HG02970 (cell line): ENCODE measurements around the gene SPATA20.

Source experiments
- ATAC-seq: cut with Tn5 transposase; IDR thresholded peaks from one replicate; pipeline ENCODE4 v1.9.1; 2021; ENCODE audit warnings: mild to moderate bottlenecking, moderate library complexity, moderate number of reproducible peaks; ENCODE audit not compliant: unreplicated experiment, low FRiP score

SPATA20 gene

DNA sequence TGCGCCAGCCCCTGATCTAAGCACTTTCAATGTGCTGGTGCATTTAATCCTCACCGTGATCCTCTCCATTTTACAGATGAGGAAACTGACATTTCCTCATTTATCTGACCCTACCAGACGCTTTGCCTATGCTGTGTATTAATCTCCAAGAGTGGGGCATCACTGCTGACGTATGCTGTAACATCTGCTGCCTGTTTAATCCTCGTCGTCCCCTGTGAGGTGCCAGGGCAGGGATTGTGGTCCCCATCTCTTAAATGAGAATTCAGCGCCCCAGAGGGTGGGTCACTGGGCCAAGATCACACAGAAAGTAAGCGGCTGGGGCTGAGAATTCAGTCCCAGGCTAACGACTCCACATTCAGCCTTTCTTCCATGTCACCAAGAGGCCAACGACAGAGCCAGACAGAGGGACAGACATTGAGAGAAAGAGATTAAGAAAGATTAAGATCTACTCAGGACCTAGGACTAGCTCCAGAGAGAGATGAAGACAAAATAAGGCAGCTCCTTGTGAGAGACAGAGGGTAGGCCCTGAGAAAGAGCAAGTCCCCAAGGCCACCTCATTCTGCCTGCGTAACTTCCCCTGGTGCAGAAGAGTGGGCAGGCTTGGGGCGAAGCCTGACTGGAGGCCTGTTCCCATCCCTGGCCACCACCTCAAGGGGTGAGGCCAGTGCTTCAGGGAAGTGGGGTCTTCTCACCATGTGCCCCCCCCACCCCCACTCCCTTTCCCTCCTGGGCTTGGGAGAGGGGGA lies 27.1 kb downstream of the SPATA20 start:
- ATAC-seq: no peak

DNA sequence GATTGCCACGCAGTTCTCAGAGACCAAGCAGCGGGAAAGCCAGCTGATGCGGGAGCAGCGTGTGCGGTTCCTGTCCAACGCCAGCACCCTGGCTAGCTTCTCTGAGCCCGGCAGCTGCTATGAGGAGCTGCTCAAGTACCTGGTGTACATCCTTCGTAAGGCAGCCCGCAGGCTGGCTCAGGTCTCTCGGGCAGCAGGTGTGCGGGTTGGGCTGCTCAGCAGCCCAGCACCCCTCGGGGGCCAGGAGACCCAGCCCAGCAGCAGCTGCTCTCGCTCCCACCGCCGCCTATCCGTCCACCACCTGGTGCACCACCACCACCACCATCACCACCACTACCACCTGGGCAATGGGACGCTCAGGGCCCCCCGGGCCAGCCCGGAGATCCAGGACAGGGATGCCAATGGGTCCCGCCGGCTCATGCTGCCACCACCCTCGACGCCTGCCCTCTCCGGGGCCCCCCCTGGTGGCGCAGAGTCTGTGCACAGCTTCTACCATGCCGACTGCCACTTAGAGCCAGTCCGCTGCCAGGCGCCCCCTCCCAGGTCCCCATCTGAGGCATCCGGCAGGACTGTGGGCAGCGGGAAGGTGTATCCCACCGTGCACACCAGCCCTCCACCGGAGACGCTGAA lies 28.7 kb downstream of the SPATA20 start:
- no peak for ATAC-seq

DNA sequence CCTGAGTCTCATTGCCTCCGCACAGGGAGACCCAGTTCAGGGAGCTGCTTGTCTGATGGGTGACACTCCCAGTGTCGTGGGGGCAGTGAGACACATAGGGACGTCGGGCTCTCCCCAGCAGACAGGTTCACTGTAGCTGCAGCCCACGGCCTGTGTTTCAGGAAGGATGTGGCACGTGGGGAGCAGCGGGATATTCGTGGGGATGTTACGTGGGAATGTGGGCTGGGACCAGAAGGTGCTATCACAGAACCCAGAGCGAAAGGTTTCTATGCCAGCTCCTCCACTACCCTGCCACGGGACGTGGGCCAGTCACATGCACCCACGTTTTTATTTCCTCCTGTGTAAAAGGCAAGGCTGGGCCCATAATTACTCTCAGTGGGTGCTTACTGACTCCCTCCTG lies 29.9 kb downstream of the SPATA20 start:
- no peak for ATAC-seq

DNA sequence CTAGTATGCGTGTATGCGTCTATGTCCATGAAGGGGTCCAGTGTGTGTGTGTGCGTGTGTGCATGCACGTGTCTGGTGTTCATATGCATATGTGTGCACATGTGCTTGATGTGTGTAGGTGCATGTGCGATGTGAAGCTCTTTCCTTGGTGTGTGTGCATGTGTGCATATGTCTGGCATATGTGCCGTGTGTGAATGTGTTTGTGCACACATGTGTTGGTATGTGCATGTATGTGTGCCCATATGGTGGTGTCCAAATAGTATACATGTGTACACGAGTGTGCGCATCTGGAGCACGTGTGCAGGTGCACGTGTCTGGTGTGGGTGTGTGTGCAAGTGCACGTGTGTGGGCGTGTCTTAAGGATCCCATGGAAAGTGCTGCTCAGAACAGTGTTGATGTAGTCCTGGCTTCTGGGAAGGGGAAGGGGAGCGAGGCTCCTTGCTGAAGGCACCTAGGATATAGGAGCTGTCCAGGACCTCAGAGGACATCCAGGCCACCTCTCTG lies 30.5 kb downstream of the SPATA20 start:
- no peak for ATAC-seq

DNA sequence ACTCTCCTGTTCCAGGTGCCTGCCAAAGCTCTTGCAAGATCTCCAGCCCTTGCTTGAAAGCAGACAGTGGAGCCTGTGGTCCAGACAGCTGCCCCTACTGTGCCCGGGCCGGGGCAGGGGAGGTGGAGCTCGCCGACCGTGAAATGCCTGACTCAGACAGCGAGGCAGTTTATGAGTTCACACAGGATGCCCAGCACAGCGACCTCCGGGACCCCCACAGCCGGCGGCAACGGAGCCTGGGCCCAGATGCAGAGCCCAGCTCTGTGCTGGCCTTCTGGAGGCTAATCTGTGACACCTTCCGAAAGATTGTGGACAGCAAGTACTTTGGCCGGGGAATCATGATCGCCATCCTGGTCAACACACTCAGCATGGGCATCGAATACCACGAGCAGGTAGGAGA lies 31.2 kb downstream of the SPATA20 start:
- no peak for ATAC-seq

DNA sequence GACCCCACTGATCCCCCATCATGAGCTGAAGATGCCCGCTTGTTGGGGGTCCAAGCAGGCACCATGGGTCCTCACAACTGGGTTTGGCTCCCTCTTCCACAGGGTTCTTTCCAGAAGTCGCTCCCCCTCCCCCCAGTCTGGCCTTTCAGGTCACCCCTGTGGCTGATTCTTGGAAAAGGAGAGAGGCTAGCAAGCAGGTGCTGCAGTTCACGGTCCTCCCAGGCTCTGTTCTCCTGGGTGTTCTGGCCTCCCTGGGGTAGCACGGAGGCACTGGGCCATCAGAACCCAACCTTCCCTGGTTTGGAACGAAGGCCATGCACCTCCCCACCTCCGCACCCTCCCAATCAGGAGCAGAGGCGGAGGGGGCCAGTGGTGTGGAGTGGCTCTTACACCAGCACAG lies 32.4 kb downstream of the SPATA20 start:
- ATAC-seq: no peak

DNA sequence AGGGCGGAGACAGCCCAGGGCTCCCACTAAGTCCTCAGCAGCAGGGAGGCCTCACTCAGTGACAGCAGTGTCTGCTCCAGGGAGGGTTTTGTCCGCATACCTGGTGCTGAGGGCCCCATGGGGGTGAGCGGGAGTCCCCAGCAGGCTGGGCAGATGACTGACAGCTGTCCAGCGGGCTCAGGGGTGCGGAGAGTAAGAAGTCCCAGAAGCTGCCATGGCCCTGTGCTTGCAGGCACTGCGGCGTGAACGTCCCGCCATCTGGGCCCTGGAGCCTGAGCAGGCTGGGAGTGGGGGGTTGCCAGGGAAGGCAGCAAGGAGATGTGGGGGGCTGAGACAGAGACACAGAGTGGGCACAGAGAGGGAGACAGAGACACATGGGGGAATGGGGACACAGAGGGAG lies 33.7 kb downstream of the SPATA20 start:
- no peak for ATAC-seq

DNA sequence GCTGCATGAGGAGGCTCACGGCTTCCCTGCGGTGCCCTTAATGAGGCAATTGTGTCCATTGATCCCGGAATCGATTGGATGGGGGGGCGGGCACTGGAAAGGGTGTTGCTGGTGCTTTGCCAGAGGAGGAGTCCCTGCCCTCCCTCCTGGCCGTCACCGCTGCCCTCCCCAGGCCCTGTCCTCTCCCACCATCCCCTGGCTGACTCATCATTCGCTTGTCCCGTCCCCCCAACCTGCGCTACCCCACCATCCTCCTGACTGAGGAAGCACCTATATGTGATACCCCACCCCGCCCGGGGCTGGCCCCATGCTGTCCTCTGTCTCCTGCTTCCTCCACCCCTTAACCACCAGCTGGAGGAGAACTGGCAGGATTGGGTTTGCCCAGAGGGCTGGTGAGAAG lies 34.3 kb downstream of the SPATA20 start:
- ATAC-seq: no peak

DNA sequence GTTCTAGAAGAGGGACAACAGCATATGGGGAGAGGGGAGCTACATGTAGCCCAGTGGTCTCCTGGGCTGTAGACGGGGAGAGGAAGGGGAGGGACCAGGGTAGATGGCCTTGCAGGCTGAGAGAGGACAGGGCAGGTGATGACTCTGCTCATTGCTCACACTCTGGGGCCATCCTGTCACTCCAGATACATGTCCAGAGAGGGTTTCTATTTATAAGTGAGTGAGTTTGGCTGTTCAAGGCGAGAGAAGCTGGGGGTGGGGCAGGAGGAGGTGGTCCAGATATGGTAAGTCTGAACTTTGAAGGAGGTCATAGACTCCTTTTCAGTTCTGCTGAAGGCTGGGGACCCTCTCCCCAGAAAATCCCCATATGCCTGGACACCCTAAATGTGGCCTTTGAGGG lies 35.8 kb downstream of the SPATA20 start:
- ATAC-seq: no peak

DNA sequence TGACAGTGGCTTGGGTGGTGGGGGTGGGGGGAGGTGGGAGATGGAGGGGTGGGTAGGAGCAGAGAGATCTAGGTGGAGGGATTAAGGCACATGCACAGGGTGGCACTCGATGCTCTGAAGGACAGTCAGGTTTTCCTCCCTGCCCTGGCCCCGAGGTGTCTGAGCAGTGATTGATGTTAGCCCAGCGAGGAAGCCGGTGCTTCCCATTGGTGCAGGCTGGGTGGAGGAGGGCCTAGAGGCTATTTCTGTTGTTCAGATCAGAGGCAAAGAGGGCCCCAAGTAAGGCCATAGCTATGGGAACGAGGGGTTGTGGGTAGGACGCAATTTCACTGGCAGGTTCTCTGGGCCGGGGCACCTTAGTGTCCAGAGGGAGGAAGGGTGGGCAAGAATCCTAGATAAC lies 36.7 kb downstream of the SPATA20 start:
- no peak for ATAC-seq

DNA sequence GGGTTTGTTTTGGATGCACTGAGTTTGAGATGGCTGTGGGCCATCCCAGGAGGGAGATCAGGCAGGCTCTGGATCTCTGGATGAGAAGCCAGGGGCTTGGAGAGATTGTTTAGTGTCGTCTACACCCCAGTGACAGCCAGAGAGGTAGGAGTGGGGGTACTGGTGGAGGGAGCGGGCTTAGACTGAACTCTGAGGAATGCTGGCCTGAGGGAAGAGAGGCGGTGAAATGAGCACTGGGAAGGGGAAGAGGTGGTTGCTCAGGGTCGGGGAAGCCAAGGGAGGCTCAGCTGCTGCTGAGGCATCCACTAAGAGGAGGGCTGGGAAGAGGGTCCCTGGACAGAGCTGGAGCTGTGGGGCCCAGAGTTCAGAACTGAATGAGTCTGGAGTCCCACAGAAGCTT lies 37.1 kb downstream of the SPATA20 start:
- no peak for ATAC-seq

DNA sequence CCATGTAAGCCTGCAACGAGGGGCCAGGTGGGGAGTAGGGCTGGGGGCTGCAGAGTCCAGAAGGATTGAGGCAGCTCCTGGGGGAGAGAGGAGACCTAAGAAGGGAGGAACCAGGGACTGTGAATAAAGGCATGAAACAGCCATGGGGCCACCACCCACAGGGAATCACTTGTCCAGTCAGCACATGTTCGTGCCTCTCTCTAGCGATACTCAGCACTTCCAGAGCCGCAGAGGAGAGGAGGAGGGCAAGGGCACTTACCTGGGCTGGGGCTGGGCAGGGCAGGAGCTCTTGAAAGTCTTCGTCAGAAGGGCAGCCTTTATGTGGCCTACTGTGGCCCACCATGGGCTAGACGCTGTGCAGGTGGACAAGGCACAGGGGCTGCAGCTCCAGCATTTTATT lies 37.8 kb downstream of the SPATA20 start:
- no peak for ATAC-seq

DNA sequence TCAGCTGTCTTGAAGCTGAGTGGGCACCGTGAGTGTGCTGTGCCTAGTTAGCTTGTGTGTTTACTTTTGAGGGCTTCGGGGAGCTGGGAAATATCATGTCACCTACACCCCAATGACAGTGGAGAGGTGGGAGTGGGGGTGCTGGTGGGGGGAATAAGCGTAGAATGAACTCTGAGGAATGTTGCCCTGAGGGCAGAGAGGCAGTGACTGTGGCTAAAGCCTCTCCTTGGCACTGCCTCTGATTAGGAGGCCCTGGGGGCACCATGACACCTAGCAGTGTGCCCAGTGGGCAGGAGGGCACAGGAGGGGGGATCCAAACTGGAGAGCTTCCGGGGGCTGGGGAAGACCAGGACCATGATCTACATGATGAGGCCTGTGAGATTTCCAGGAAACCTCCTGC lies 38.4 kb downstream of the SPATA20 start:
- no peak for ATAC-seq

DNA sequence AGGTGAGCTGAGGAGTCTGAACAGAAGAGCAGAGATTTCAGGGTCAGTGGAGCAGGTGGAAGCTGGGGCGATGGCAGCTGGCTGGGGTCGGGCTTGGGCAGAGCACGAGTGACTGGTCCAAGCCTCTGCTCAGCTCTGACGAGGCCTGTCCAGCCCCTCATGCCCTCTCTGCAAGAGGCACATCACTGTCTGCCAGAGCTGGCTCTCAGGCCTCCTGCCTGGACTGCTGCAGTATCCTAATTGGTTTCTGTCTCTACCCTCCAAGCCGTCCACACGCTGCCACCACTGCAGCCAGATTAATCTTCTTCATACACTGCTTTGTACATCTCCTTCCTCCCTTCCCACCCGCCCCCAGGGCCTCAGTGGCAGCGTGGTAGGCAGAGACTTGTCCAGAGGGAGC lies 38.9 kb downstream of the SPATA20 start:
- ATAC-seq: no peak

DNA sequence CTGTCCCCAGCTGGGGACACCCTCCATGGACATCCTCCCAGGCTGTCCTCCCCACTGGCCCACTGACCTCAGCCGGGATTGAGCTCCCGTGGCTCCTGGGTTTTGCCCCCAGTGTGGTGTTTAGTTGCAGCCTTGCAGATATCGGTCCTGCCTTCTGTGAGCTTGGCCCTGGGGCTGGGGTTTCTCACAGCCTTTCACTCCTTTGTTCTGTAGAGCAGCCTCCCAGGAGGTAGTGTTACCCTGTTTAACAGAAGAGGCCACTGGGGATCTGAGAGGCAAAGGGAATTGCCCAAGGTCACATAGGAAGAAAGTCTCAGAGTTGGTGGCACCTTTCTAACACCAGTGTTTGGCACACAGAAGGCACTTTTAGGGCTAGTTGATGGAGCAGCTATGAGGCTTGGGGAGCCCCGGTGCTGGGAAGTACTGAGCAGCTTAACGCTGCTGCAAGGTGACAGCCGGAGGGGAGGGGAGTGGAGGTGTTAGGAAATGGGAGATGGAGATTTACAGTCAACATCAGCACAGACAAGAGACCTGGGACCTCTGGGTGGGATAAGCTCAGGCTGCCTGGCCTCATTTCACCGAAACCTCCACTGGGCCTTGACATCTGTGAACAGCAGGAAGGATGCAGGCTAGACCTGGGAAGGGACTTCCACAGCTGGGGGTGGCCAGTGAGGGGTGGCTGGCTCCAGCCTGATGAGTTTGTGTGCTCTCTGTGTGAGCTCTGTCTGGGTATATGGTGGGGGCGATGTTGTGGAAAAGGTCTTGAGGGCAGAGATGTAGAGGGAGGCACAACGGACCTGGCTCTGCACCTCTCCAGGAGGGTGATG lies 39.7 kb downstream of the SPATA20 start:
- ATAC-seq: no peak

DNA sequence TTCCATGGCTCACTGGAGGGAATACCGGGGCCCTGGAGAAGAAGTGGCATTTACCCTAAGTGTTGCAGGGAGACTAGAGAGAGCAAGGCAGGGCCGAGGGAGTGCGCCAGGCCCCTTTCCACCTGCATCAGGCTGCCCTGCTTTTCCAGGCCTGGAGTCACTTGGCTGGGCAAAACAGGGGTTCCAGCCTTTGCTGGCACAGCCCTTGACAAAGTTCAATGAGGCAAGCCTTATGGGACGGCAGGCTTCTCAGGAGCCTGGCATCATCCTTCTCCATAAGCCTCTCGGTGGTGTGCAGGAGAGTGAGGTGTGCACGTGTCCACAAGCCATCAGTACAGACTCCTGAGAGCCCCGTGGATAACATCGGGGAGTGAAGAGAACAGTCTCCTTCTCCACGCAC lies 40.6 kb downstream of the SPATA20 start:
- no peak for ATAC-seq

DNA sequence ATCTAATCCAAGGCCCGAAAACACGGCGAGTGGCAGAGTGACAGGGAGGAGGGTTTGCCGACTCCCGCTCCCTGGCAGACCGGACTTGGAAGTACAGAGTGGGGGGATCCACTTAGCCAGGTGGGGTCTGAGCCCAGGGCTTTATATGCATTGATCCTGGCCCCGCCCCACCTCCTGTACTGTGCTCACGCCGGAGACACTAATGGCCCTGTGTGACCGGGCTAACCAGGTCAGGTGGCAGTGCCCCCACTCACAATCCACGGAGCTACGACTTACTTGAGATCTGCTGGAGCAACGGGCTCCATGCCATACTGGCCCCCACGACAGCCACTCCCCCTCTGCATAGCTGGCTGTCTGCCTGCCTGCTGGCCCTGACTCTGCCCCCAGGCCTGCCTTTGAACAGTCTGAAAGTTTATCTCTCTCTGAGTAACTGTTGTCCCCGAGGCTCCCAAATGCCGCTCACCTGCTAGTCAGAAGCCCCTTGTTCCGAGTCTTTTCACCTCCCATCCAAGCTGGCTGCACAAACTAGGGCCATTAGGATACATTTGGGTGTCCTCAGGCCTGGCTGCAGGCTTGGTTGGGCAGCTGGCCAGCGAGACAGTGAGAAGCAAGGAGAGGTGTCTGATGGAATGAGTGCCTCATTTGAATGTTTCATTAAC lies 41.5 kb downstream of the SPATA20 start:
- ATAC-seq: no peak

DNA sequence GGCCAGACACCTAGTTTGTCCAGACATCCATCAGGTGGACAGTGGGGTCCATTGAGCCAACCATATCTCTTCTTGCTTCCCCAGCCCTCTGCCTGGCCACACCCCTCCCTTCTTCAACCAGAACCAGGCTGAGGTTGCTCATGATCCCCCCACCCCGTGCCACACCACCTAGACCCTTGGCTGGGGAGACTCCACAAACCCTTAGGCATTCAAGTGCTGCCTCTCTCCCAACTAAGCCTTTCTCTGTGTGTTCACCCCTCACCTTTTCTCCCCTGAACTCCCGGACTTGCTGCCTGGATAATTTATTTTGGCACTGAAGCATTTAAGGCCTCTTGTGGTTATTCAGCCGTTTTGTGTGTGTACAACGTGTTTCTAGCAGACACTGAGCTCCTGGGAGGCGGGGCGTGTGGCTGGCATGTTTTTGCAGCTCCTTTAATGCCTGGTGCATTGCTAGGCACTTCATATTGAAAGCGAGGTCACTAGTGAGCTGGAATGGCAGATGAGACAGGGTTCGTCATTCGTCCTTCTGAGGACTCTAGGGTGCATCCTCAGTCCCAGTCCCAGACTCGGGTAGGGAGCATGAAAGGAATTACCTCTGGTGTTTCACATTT lies 42.2 kb downstream of the SPATA20 start:
- no peak for ATAC-seq

DNA sequence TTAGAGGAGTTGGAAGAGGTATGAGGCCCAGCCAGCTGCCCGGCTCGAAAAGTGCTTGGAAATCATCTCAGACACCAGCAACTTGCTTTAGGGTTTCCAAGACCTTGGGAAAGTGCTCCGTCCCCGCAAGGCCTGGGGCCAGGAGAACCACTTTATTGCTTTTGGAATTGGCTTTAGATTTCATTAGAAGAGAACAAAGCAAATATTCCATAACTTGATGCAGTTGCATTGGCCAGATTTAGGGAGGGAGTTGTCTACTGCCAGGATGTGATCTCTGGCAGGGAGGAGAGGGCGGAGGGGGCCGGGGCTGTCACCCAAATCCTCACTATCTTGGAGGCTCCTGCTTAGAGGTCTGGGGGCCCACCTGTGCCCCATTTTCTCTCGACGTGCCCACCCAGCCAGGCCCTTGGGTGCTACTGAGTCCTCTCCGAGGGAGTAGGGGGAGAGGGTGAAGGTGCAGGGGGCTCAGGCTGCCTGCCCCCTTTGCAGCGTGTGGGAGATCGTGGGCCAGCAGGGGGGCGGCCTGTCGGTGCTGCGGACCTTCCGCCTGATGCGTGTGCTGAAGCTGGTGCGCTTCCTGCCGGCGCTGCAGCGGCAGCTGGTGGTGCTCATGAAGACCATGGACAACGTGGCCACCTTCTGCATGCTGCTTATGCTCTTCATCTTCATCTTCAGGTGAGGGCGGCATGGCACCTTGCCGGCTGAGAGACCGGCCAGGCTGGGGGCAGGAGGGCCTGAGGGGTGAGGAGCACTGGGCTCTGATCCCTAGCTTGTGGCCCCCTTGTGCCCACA lies 44.2 kb downstream of the SPATA20 start:
- no peak for ATAC-seq

DNA sequence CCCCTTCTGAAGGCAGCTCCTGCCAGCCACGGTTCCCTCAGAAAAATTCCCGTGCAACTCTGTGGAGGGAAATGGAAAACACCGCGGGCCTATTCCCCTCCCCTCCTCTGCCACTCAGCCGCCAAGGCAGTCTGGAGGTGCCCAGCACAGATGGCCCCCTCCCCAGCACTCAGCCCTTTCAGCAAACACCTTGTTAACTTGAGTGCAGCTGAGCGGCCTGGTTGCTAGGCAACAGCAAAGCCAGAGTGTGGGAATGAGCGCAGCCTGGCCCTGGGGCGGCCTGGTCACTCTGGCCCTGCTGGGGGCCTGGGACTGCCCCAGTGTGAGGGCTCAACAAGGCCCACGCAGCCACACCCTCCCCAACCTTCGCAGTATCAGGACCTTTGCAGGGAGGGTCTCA lies 46.3 kb downstream of the SPATA20 start:
- ATAC-seq: no peak
